Stimulated activated CD8-positive, alpha-beta memory T cell treated with anti-CD3 and anti-CD28 coated beads, Interleukin-15, amount 100 ng/mL, for 48 hours (primary cell): Measurements from ENCODE around the gene MYO18B.

Experiments
- DNase-seq, 2 donors: peaks; one replicate each; pipeline ENCODE4 v3.0.0-alpha.2; 2020; ENCODE audit warnings: low read depth in 2 of 2

MYO18B gene

GRCh38 chr22:25777411-25777810, 35.4 kb downstream of the MYO18B start:
- DNase-seq, result no peak

GRCh38 chr22:25777870-25778269, 35.9 kb downstream of the MYO18B start:
- DNase-seq, result no peak

- no peak for DNase-seq
These were observed 37.4 kb downstream of the MYO18B start for GRCh38 chr22:25779426-25779825.

GRCh38 chr22:25779890-25780289, 37.9 kb downstream of the MYO18B start:
- DNase-seq, result no peak

GRCh38 chr22:25780673-25781072, 38.7 kb downstream of the MYO18B start:
- no peak for DNase-seq

- no peak for DNase-seq
These were observed 39.8 kb downstream of the MYO18B start for GRCh38 chr22:25781801-25782200.

GRCh38 chr22:25782831-25783230, 40.8 kb downstream of the MYO18B start:
- DNase-seq, result no peak

GRCh38 chr22:25783856-25784255, 41.9 kb downstream of the MYO18B start:
- DNase-seq, result no peak

- no peak for DNase-seq
These were observed 44.2 kb downstream of the MYO18B start for GRCh38 chr22:25786165-25786564.

- no peak for DNase-seq
These were observed 49.6 kb downstream of the MYO18B start for GRCh38 chr22:25791556-25791955.

- DNase-seq, result no peak
These were observed 53.5 kb downstream of the MYO18B start for GRCh38 chr22:25795478-25795877.

- DNase-seq, result no peak
These were observed 55.7 kb downstream of the MYO18B start for GRCh38 chr22:25797498-25798290.

- DNase-seq, result no peak
These were observed 58.8 kb downstream of the MYO18B start for GRCh38 chr22:25800766-25801165.

GRCh38 chr22:25802018-25802417, 60.0 kb downstream of the MYO18B start:
- DNase-seq, result no peak

- no peak for DNase-seq
These were observed 62.7 kb downstream of the MYO18B start for GRCh38 chr22:25804676-25805075.

GRCh38 chr22:25806579-25806978, 64.6 kb downstream of the MYO18B start:
- DNase-seq, result no peak

- no peak for DNase-seq
These were observed 72.7 kb downstream of the MYO18B start for GRCh38 chr22:25814685-25815084.

- no peak for DNase-seq
These were observed 73.6 kb downstream of the MYO18B start for GRCh38 chr22:25815561-25815960.

- no peak for DNase-seq
These were observed 74.6 kb downstream of the MYO18B start for GRCh38 chr22:25816522-25817059.

GRCh38 chr22:25817092-25817943, 75.3 kb downstream of the MYO18B start:
- no peak for DNase-seq

GRCh38 chr22:25818541-25818940, 76.6 kb downstream of the MYO18B start:
- DNase-seq, result no peak

- DNase-seq, result no peak
These were observed 80.4 kb downstream of the MYO18B start for GRCh38 chr22:25822344-25822743.

GRCh38 chr22:25823276-25823675, 81.3 kb downstream of the MYO18B start:
- no peak for DNase-seq
